ENCODE data around the gene LRRC74B. TPM values are rescaled to one million over a fixed set of nuclear protein-coding genes. Genes with fewer than 3 reads are reported as not detected.

LRRC74B gene
- total and polyA plus RNA-seq, 2 of the 4 experiments (the other 2 are of a cell fraction), result not detected

- peaks cover 12% of the 10 kb centered on the region for H3K27me3 ChIP-seq (ENCODE audit: control insufficient read depth, insufficient read depth, low read length)
- H3K14ac ChIP-seq (replicated peaks; ENCODE audit: low read depth, low read length), result no peak overlapping the region
- H2AK5ac ChIP-seq (ENCODE audit: low read depth, low read length), result no peak overlapping the region
- intact Hi-C loops (cut with micrococcal nuclease), result no loop called here
- H2BK120ac ChIP-seq (ENCODE audit: low read depth, low read length), result no peak overlapping the region
- no peaks in the 10 kb centered on the region for H3K36me3 ChIP-seq (ENCODE audit: control insufficient read depth, insufficient read depth, low read length)
- H3K56ac ChIP-seq (ENCODE audit: extremely low read depth, insufficient read depth, low read length), result no peak overlapping the region
- H2BK20ac ChIP-seq (ENCODE audit: low read depth, low read length), result no peak overlapping the region
- H3K27ac ChIP-seq (ENCODE audit: insufficient read depth, low read length), result no peak overlapping the region
- no peak overlapping the region for H3K4me3 ChIP-seq (ENCODE audit: insufficient read depth, low read depth, low read length)
- no peak overlapping the region for H2AK9ac ChIP-seq (replicated peaks; ENCODE audit: low read depth, low read length, poor library complexity)
- H4K8ac ChIP-seq (ENCODE audit: low read depth in 2 of 2, low read length in 2 of 2), result no peak overlapping the region
- peaks cover 2% of the 10 kb centered on the region; the same call in 1 of the 2 replicates for H3K4me1 ChIP-seq (ENCODE audit: control insufficient read depth, insufficient read depth, low read length)
- H4K5ac ChIP-seq (ENCODE audit: low read depth, low read length), result no peak overlapping the region
- DNase-seq (no peak), ATAC-seq (ENCODE audit: low read depth) (no peak)
- CTCF ChIA-PET, result no interaction called here
- H4K91ac ChIP-seq (ENCODE audit: insufficient read depth, low read depth, low read length), result no peak overlapping the region
- no peaks in the 10 kb centered on the region for H4K20me1 ChIP-seq (ENCODE audit: insufficient read depth, low read length)
- POLR2A ChIA-PET (ENCODE audit: unreplicated experiment), result no interaction called here
- dilution Hi-C loops (cut with HindIII; ENCODE audit: low sequenced_read_pairs, unreplicated experiment), result no loop called here
- H3K9me3 ChIP-seq (ENCODE audit: control insufficient read depth, insufficient read depth, low read length), result no peaks in the 10 kb centered on the region
- H2BK15ac ChIP-seq (ENCODE audit: low read depth, low read length), result no peak overlapping the region
- H3K79me1 ChIP-seq (ENCODE audit: low read depth in 1 of 2, low read length in 2 of 2), result no peaks in the 10 kb centered on the region
- no peak for TF ChIP-seq NFE2L2 (IDR thresholded peaks at IDR 0.05; ENCODE audit: low read depth, low read length)
- no peak overlapping the region for H3K18ac ChIP-seq (ENCODE audit: low read depth, low read length)
- no peak overlapping the region for H3K4ac ChIP-seq (ENCODE audit: low read depth, low read length)
- H2BK5ac ChIP-seq (ENCODE audit: low read depth, low read length, poor library complexity, severe bottlenecking), result no peak overlapping the region
- no CpG with 5 or more reads among the region's 5 CpGs for WGBS, 2 experiments (ENCODE audit: extremely low coverage in 2 of 2, insufficient read length in 1 of 2)
- H3K9ac ChIP-seq (ENCODE audit: low read depth, low read length), result no peak overlapping the region
- H2AFZ ChIP-seq (replicated peaks; ENCODE audit: low read length, poor library complexity), result no peak overlapping the region
- in situ Hi-C loops (cut with MboI; ENCODE audit: low sequenced_read_pairs), result loop anchor here (10.0 kb wide), 1 partner anchor 80 kb away; the partner anchor contains the start of gene P2RX6
- H3K23ac ChIP-seq (ENCODE audit: low read depth, low read length), result no peak overlapping the region
- no TSS peak for BruUV-seq (replicated peaks)
- no peak overlapping the region for H3K4me2 ChIP-seq (ENCODE audit: low read depth, low read length)
- no peaks in the 10 kb centered on the region for H3K9me1 ChIP-seq (ENCODE audit: insufficient read depth, low read length)
Observed at GRCh38 chr22:21094911-21095772, 49.4 kb downstream of the LRRC74B start.

Data from IMR-90 (cell line).